ENCODE results near the gene C9orf50. TPM values are rescaled to one million over a fixed set of nuclear protein-coding genes. Genes with fewer than 3 reads are reported as not detected.

Gene C9orf50
- total and polyA plus RNA-seq, 2 donors (not counting 3 experiments of a cell fraction or from before 2014, with no cell fraction given), result not detected

GRCh38 chr9:129612123-129612522 lies 8.8 kb downstream of the C9orf50 start:
- H3K27ac ChIP-seq (ENCODE audit: insufficient read depth, low read depth, low read length), result no peak overlapping the region
- intact Hi-C loops (cut with micrococcal nuclease) (loop anchor here (5.0 to 10.0 kb wide), 2 partner anchors 290 to 607 kb away; no protein-coding TSS in a partner anchor), dilution Hi-C loops (cut with MboI; ENCODE audit: extremely low pct_ligation_motif_present, low sequenced_read_pairs) (no loop called here)
- DNase-seq (ENCODE audit: low read depth, low spot score) (no peak), FAIRE-seq (no peak)
- peaks cover 0 to 5% of the 10 kb centered on the region in 2 experiments for H3K27me3 ChIP-seq (ENCODE audit: control insufficient read depth in 2 of 2, insufficient read depth in 2 of 2, low read length in 2 of 2)
- H3K36me3 ChIP-seq (ENCODE audit: control insufficient read depth in 2 of 2, extremely low read depth in 1 of 2, insufficient read depth in 2 of 2, low read length in 2 of 2), result no peaks in the 10 kb centered on the region
- H3K4me2 ChIP-seq (ENCODE audit: insufficient read depth, low read length), result no peak overlapping the region
- no peak overlapping the region for H3K4me3 ChIP-seq (replicated peaks in 1 of 3; ENCODE audit: insufficient read depth in 1 of 3, low read depth in 1 of 3, low read length in 3 of 3)
- peaks cover 14% of the 10 kb centered on the region for H3K4me1 ChIP-seq (ENCODE audit: control insufficient read depth, extremely low read depth, insufficient read depth, low read length)
- H2AFZ ChIP-seq (ENCODE audit: low read depth, low read length), result no peak overlapping the region
- POLR2A ChIA-PET, result no interaction called here
- no peak overlapping the region for H3K9ac ChIP-seq (replicated peaks; ENCODE audit: extremely low read depth, insufficient read depth, low read length)
- no peaks in the 10 kb centered on the region for H3K9me3 ChIP-seq (replicated peaks; ENCODE audit: control insufficient read depth, insufficient read depth, low read length)
- TF ChIP-seq, protein P1, sequence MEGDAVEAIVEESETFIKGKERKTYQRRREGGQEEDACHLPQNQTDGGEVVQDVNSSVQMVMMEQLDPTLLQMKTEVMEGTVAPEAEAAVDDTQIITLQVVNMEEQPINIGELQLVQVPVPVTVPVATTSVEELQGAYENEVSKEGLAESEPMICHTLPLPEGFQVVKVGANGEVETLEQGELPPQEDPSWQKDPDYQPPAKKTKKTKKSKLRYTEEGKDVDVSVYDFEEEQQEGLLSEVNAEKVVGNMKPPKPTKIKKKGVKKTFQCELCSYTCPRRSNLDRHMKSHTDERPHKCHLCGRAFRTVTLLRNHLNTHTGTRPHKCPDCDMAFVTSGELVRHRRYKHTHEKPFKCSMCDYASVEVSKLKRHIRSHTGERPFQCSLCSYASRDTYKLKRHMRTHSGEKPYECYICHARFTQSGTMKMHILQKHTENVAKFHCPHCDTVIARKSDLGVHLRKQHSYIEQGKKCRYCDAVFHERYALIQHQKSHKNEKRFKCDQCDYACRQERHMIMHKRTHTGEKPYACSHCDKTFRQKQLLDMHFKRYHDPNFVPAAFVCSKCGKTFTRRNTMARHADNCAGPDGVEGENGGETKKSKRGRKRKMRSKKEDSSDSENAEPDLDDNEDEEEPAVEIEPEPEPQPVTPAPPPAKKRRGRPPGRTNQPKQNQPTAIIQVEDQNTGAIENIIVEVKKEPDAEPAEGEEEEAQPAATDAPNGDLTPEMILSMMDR (IDR thresholded peaks at IDR 0.05; ENCODE audit: extremely low read depth in 1 of 2, insufficient read depth in 1 of 2, low read depth in 1 of 2, low read length in 2 of 2), result no peak
- TF ChIP-seq POLR2A (IDR thresholded peaks at IDR 0.05; ENCODE audit: low read depth, low read length) (no peak), EZH2 (IDR thresholded peaks at IDR 0.05; ENCODE audit: borderline replicate concordance, low read depth, low read length, severe bottlenecking) (no peak), MAX (IDR thresholded peaks at IDR 0.05; ENCODE audit: insufficient read depth, insufficient read length) (no peak), MYC (IDR thresholded peaks at IDR 0.05; ENCODE audit: low read depth, low read length) (no peak), JUN (IDR thresholded peaks at IDR 0.05; ENCODE audit: borderline replicate concordance, insufficient read depth, insufficient read length, low read depth) (no peak), FOS (IDR thresholded peaks at IDR 0.05; ENCODE audit: borderline replicate concordance, insufficient read depth, low read length) (no peak), GATA2 (IDR thresholded peaks at IDR 0.05; ENCODE audit: insufficient read depth, insufficient read length, low read depth, low read length) (no peak), POLR2AphosphoS5 (IDR thresholded peaks at IDR 0.05; ENCODE audit: insufficient read depth, low read depth, low read length) (no peak)
- no TSS peak for BruUV-seq (replicated peaks)
- H4K20me1 ChIP-seq (replicated peaks; ENCODE audit: control insufficient read depth, extremely low read depth, insufficient read depth, low read length), result no peaks in the 10 kb centered on the region
- CTCF ChIA-PET, result interaction anchor here (1.0 to 7.0 kb wide), 6 partner anchors 9 to 482 kb away, joined by 3 to 100 read pairs (median 6); partner anchors contain the start of genes C9orf50 and NTMT1
- no peaks in the 10 kb centered on the region for H3K79me2 ChIP-seq (ENCODE audit: control insufficient read depth, insufficient read depth, low read length)
- H3K9me1 ChIP-seq (replicated peaks; ENCODE audit: control insufficient read depth, extremely low read depth, insufficient read depth, low read length), result no peaks in the 10 kb centered on the region
